Thyroid gland (tissue), 4 donors: ENCODE results near the gene TMEM167B.

Experiments
- CTCF ChIP-seq, 6 experiments: fragments of 200-600 bp in 3 of 6; fragments of 450-650 bp in 3 of 6; sonication (generic) in 3 of 6; IDR thresholded peaks; one replicate each; pipeline ENCODE4 v1.5.1; 2016 to 2019; ENCODE audit warnings: antibody characterized with exemption in 6 of 6, mild to moderate bottlenecking in 2 of 6, inconsistent platforms in 1 of 6, moderate library complexity in 1 of 6
- POLR2A ChIP-seq, 2 donors: fragments of 450-650 bp; IDR thresholded peaks; one replicate each; pipeline ENCODE4 v1.6.1; 2017; ENCODE audit warnings: antibody characterized with exemption in 2 of 2, mild to moderate bottlenecking in 2 of 2, moderate library complexity in 1 of 2

- TF ChIP-seq POLR2A (IDR thresholded peaks at IDR 0.05) (no peak), CTCF (IDR thresholded peaks at IDR 0.05) (no peak)
Observed at GRCh38 chr1:109109906-109110305, 19.3 kb downstream of the TMEM167B start.
